MM.1S (cell line): ENCODE measurements around the gene MICALL2.

ENCODE experiments used
- EZH2 ChIP-seq: fragments of 300-600 bp; sonication (generic); optimal IDR thresholded peaks from 2 replicates; pipeline ENCODE3; 2017; ENCODE audit warnings: low read depth, mild to moderate bottlenecking, antibody characterized with exemption, low read length, mixed read lengths
- TF ChIP-seq, protein P1 (sequence below): fragments of 300-600 bp; sonication (generic); IDR thresholded peaks from 2 replicates; pipeline ENCODE4 v1.5.1; 2016; ENCODE audit warnings: antibody characterized with exemption, low read length, mixed read lengths

DNA sequence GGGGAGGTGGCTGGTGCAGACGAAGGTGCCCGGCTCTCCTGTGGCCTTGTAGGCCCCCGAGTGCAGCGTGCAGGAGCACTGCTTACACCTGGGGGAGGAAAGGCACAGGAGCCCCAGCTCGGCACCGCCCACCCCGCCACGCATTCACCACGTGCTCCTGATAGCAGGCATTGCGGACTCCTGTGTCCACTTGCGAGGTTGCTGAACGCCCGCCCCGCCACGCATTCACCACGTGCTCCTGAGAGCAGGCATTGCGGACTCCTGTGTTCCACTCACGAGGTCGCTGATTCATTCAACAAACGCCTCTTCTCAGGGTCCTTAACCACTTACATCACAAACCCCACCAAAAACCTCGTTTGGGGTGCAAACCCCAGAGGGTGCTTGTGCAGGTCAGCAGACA is 13.9 kb downstream of the MICALL2 start:
- TF ChIP-seq, protein P1, sequence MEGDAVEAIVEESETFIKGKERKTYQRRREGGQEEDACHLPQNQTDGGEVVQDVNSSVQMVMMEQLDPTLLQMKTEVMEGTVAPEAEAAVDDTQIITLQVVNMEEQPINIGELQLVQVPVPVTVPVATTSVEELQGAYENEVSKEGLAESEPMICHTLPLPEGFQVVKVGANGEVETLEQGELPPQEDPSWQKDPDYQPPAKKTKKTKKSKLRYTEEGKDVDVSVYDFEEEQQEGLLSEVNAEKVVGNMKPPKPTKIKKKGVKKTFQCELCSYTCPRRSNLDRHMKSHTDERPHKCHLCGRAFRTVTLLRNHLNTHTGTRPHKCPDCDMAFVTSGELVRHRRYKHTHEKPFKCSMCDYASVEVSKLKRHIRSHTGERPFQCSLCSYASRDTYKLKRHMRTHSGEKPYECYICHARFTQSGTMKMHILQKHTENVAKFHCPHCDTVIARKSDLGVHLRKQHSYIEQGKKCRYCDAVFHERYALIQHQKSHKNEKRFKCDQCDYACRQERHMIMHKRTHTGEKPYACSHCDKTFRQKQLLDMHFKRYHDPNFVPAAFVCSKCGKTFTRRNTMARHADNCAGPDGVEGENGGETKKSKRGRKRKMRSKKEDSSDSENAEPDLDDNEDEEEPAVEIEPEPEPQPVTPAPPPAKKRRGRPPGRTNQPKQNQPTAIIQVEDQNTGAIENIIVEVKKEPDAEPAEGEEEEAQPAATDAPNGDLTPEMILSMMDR: no peak
- TF ChIP-seq EZH2: no peak
